Activated CD4-positive, alpha-beta T cell treated with anti-CD3 and anti-CD28 coated beads, Interleukin-2, amount 50 U/mL, for 4 hours (primary cell): ENCODE data around the gene PRDM16.

ENCODE experiments used
- DNase-seq, 2 experiments: peaks; one replicate each; pipeline ENCODE4 v3.0.0-alpha.2; 2020

Gene PRDM16

DNA sequence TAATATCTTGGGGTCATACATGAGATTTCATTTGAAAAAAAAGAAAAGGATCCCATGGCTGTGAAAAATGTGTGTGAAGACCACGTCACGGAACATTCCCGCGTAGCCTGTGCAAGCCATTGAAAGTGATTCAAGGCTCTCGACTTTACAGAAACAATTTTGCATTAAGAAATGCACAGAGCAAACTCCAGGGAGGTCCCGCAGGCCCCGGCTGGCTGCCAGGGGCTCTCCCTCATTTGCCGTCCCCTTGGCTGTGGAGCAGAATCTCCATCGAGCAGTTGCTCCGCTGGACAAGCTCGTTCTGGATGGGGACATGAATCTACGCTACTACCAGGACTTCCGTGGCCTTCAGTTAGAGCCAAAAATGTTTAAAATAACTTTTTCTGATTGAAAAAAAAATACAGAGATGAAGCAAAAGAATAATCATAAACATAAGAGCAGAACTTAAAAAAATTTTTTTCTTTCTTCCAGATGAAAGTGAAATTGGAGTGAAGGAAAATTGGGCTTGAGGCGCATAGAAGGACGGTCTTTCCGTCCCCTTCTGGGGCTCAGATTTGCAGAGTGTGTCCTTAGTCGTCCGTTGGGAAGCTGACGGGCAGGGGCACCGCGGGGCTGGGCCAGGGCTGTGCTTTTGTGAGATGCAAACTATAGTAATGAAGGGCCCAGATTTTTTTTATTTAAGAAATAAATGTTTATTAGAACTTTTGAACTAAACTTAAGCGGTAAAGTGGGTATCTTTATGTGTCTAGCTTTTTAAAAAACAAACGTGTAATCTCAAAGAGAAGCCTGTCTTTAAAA is 317.4 kb downstream of the PRDM16 start:
- no peak for DNase-seq

DNA sequence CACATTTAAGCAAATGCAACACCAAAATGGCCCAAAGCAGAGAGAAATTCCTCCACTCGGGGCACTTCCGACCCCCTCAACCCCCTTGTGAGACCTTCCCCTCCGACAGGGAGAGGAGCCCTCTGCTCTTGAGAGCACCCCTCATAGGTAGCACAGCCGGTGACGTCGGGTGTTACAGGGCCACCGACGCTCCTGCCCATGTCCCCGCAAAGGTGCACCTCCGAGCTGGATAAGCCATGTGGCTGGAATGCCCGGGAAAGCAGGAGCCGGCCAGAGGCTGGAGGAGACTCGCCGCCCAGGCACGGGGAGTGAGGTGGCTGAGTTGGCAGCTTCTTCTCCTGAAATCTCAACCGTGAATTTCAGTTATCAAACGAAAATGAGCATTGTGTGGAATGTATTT is 318.4 kb downstream of the PRDM16 start:
- no peak for DNase-seq

DNA sequence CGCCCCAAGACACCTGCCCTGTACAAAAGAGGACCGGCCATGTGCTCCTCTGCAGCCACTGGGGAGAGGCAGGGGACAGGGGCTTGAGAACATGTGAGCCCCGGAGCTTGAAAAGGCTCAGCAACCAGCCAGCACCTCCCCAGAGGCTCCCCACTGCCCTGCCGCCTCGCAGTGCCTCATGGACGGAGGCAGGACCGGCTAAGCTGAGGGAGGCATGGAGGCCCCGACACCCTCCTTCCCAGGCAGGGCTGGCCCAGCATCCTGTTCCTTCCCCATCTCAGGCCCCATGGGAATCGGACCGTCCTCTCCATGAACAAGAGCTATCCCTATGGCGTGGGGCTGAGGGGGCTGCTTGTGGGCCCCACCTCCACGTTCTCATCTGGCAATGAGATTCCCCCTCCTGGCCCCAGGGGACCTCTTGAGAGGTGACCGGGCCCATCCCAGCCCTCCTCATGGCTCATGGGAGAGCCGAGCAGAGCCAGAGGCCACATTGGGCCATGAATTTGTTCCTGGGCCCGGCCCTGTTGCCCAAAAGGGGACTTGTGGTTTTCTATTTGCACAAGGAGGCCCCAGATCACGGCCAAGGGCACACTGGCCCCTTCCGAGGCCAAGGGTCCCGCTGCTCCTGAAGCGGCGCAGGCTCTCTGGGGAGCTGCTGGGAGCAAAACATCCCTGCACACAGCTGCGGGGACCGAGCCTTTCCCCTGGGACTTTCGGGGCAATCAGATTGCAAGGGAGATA is 320.3 kb downstream of the PRDM16 start:
- no peak for DNase-seq

GRCh38 chr1:3390291-3390690 is 321.3 kb downstream of the PRDM16 start:
- no peak for DNase-seq

DNA sequence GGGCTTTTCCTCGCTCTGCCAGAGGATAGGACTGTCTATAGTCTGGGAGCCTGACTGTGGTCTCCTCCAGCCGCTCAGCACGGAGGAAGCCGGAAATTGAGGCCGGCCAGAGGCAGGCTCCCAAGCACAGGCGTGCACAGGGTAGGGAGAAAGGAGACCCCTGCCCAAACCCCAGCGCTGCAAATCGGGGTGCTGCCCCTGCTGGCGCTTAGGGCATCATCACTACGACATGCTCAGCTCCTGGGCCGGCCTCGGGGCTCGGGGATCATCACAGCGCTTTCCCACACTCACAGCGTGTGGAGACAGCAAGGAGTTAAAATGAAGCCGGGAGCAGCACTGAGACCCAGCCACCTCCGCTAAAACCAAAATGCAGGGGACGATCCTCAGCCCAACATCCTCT is 322.7 kb downstream of the PRDM16 start:
- no peak for DNase-seq

DNA sequence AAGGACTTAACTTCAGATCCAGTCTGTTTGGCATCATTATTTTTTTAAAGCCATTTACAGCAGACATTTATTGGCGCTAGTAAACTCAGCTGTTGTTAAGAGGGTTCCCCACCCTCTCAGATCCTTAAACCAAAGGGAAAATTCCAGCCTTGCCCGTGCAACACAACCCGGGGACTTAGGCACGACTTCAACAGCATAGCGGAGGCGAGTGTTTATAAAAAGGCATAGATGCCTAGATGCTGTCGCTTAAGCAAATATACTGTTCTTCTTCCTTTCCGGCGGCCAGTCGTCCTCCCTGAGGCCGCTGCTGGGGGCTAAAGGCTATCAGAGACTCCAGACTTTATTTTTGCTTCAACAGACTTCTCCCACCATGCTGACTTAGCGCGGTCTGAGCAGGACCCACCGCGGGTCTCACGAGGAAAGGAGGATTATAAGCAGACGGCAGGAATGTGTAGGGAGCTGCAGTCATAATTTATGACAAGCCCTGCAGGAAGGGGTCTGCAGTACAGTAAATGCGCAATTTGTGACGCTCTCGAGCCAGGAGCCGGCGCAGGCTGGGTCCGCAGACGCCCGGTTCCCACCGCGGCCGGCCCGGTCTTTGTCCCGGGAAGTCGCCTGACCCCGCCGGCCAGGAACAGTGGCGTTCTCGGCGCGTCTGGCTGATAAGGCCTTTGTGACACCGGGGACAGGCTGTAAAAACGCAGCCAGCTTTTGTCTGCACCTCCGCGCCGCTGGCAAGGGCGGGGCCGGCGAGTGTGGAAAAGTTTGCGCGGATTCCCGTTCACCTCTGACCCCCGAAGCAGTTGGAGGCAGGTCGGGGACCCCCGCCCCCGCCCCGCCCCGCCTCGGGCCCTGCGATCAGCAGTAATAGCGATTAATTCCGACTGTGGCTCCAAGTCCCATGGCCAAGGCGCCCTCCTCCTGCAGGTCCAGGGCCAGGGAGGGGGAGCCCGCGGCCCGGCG is 324.3 kb downstream of the PRDM16 start:
- DNase-seq: no peak

DNA sequence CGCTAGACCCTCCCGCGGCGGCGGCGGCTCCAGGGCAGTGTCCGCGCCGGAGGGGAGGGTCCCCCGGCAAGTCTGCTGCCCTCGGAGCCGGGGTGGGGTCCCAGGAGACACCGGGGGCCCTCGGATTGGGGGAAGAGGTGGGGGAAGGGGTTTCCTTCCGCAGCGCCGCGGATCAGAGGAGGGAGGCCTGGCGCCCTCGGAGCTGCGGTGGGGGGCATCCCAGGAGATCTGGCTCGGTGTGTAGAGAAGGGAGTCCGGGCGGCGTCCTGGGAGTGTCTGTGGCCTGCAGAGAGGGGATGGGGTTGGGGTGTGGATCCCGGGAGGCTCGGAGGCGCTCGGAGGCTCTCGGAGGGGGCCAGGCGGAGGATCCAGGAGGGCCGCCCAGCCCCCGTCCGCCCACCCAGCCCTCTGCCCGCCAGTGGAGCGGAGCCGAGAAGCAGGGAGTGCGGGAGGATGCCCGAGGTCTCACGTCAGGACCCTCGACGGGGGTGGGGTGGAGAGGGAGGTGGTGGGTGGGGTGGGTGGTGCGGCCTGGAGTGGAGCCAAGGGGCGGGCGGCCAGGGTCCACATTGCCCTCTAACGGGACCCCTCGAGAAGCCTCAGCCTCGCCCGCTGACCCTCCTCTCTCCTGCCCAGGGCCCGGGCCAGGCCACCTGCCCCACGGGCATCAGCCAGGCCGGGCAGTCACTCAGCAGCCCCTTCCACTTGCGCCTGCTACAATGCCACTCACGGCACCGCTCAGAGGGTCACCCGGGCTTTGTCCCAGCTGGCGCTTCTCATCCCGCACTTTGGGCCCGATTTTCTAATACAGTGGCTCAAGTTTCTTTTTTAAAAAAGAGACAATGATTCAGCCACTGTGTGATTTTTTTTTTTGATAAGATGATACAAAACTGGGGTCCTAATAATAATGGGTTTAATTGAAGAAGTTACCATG is 325.3 kb downstream of the PRDM16 start:
- DNase-seq: no peak

- DNase-seq: no peak
These were observed 327.4 kb downstream of the PRDM16 start for GRCh38 chr1:3396411-3396810.

GRCh38 chr1:3397311-3397710 is 328.3 kb downstream of the PRDM16 start:
- DNase-seq: no peak

DNA sequence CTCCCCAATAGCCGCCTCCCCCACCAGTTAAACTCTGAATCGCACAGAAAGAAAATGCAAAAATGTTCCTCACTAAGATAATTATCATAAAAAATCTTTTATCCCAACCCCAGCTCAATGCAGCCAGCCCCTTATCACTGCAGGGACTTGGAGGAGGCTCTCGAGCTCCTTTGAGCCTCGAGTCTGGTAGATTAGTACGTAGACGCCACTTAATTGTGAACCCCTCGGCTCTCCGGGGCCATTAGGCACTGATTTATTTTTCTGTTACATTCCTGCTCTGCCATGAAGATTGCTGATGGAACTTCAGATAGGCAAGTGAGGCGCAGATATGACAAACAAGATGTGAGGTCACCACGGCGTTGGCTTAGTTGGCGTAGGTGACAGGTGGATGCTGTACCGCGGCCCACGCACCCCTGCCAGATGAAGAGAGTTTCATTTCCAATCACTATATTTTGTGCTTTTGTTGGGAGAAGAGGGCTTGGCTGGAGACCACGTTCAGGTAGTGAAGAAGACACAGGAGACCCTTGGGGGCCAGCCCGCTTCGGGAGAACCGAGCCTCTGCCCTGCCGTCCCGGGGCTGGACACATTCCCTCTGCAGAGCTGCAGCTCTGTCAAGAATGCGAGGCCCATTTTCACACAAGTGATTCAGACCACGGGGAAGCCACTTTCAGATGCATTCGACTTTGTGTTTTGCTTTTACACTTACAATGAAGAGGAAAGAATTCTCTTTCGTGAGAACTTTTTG is 329.6 kb downstream of the PRDM16 start:
- no peak for DNase-seq

DNA sequence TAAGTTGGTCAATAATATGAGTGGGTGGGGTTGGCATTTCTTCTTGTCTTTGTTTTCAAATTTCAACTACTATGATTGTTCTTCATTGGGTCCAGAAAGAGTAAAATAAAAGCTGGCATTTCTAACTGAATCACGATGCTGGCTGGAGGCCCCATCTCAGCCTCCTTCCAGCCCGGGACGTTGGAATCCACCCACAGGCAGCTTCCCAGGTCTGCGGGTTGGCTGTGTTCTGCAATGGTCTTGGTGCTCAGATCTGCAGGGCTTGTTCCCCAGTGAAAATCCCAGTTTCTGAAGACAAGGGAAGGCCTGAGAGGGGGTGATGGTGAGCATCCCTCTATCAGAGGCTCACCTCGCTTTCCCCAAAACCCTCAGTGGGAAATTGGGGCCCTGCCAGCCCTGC is 330.7 kb downstream of the PRDM16 start:
- no peak for DNase-seq

- DNase-seq: no peak
These were observed 332.7 kb downstream of the PRDM16 start for GRCh38 chr1:3401585-3402257.

DNA sequence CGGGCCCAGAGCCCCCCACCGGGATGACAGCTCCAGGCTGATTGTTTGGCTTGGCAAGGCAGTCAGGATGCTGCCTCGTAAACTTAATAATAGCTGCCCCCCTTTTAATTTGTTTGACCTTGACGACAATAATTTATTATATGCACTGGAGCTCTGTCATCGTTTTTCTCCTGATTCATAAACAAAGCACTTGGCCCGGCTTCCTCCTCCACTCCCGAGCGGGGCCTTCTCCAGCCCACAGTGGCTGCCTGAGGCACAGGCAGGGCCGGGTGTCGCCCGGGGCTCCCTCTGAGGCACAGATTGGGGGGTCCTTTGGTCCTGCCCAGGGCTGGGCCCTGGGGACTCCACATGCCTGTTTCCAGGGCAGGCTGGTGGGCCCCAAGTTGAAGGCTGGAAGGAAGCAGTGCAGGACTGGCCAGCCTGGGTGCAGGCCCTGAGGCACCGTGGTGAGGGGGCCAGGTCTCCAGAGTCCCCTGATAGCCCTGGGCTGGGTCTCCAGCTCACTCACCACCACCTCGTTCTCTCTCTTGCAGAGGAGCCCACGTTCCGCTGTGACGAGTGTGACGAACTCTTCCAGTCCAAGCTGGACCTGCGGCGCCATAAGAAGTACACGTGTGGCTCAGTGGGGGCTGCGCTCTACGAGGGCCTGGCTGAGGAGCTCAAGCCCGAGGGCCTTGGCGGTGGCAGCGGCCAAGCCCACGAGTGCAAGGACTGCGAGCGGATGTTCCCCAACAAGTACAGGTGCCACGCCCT is 333.4 kb downstream of the PRDM16 start:
- DNase-seq: no peak

DNA sequence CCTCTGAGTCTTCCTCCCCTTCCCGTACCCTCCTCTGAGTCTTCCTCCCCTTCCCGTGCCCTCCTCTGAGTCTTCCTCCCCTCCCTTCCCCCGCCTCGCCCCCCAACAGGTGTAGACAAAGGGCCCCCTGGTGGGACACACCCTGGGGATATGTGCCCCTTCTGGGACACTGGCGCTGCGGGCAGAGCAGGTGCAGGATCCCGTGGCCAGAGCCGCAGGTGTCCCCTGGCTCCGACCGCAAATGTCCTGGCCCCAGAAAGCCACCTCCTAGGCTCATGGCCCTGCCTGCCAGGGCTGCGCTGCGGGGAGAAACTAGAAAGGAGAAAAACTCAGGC is 334.0 kb downstream of the PRDM16 start:
- no peak for DNase-seq

DNA sequence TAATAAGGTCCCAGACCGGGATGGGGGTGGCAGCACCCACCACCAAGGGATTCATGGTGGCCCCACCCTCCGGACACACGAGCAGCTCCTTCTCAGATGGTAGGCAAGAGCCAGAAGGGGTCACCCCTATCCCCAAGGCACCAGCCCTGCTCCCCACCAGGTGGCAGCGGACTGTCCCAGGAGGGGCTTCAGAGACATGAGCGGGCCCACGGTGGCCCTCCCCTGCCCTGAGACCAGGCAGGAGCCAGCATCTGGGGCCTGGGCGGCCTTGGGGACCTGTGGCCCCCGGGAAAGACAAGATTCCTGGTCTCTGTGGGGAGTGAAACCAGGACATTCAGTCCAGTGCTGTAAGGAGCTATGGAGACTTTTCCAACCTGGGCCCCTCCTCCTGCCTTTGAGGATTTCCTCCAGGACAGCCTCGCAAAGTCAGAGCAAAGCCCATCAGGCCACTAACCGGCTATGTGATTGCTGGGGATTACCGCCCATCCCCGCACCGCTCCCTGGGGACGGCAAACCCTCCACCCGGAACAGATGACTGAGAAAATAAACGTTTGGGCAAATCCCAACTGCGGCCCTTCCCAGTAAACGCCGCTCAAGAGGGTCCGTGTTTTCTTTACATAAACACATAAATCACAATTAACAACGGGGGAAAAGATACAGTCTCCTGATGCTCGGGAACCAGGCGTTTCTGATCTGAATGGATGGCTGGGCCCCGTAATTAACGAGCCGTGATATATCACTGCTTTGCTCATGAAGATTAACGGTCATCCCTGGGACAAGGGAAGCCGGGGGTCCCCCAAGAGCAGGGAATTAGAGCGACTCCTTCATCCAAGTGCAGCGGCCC is 334.6 kb downstream of the PRDM16 start:
- no peak for DNase-seq

- DNase-seq: no peak
These were observed 335.3 kb downstream of the PRDM16 start for GRCh38 chr1:3404301-3404700.

- no peak for DNase-seq
These were observed 335.8 kb downstream of the PRDM16 start for GRCh38 chr1:3404801-3405200.

GRCh38 chr1:3405491-3405890 is 336.5 kb downstream of the PRDM16 start:
- DNase-seq: no peak
